ENCODE measurements around the gene GNAS.

GNAS gene

DNA sequence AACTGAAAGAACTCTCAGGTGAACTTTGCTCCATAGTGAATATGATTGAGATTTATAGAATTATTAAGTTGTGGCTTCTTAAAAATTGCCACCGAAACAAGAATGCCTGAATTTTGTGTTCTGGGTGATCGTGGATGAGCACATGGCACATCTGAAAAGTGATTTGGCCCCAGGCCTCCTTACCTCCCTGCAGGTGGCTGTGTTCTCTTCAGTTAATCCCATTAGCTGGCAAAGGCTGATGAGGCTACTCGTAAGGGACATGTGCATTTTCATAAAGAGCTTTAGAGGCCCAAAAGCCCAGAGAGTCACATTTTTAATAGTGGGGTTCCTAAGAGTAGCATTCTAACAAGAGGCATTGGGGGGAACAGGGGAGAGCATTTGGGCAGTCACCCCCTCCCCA, 22.6 kb downstream of the GNAS start:
- Histone ChIP-seq H3K4me3 (ENCODE audit: low read depth in 1 of 2, low read length in 2 of 2) (no peak overlapping the region), H3K27me3 (ENCODE audit: low read depth, low read length) (no peaks in the 10 kb centered on the region), H3K36me3 (ENCODE audit: control insufficient read depth in 1 of 2, insufficient read depth in 2 of 2, low read length in 2 of 2) (no peaks in the 10 kb centered on the region), H3K9me3 (ENCODE audit: control insufficient read depth in 1 of 2, low read length in 2 of 2) (no peaks in the 10 kb centered on the region), H3K4me1 (ENCODE audit: control insufficient read depth in 1 of 2, insufficient read depth in 2 of 2, low read length in 2 of 2) (no peaks in the 10 kb centered on the region), H3K27ac (ENCODE audit: low read length) (no peak overlapping the region)

DNA sequence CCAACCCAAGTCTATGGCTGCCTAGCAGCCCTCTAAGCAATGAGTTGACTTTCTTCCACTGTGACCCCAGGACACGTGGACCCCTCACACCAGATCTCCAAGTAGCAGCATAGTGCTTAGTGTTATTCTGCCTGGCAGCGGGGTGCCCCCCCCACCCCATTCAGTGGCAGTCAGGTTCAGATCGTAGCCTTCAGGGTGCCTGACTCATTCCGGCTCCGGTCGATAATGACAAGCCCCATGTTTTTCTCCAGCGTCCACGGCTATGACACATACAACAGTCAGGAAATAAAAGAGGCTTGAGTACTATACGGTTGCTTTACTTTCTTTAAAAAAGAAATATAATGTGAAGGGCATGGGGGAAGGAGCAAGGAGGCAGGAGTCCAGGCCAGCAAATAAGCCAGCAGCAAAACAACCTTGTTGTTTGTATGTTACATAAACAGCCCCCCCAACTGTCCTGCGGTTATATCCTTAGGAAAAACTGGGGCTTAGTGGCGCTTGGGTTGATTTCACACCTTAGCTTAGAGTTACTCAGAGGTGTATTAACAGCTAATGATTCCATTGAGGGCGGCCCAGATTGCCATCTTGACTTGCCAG, 23.1 kb downstream of the GNAS start:
- Histone ChIP-seq H3K4me3 (ENCODE audit: low read depth in 1 of 2, low read length in 2 of 2) (no peak overlapping the region), H3K36me3 (ENCODE audit: control insufficient read depth in 1 of 2, insufficient read depth in 2 of 2, low read length in 2 of 2) (no peaks in the 10 kb centered on the region), H3K27ac (ENCODE audit: low read length) (no peak overlapping the region), H3K4me1 (ENCODE audit: control insufficient read depth in 1 of 2, insufficient read depth in 2 of 2, low read length in 2 of 2) (no peaks in the 10 kb centered on the region), H3K27me3 (ENCODE audit: low read depth, low read length) (no peaks in the 10 kb centered on the region), H3K9me3 (ENCODE audit: control insufficient read depth in 1 of 2, low read length in 2 of 2) (no peaks in the 10 kb centered on the region)

DNA sequence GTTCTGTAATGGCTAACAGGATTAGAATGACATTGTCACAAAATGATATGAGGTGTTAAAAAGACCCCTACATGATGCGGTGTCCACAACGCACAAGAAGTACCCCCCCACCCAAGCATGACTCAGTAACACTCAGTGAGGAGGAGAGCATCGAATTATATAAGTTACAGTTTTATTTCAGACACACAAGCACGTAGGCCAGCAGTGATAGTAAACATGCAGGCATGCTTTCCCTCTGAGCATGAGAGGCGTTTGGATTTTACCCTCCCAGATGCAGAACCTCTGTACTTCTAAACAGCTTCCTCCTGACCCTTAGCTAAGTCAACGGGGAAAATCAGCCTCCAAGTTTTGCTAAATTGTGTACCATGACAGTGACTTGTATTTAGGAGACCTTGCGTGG, 23.9 kb downstream of the GNAS start:
- no peaks in the 10 kb centered on the region for H3K9me3 ChIP-seq (ENCODE audit: control insufficient read depth in 1 of 2, low read length in 2 of 2)
- no peaks in the 10 kb centered on the region for H3K27me3 ChIP-seq (ENCODE audit: low read depth, low read length)
- no peak overlapping the region for H3K27ac ChIP-seq (ENCODE audit: low read length)
- H3K36me3 ChIP-seq (ENCODE audit: control insufficient read depth in 1 of 2, insufficient read depth in 2 of 2, low read length in 2 of 2), result no peaks in the 10 kb centered on the region
- no peak overlapping the region for H3K4me3 ChIP-seq (ENCODE audit: low read depth in 1 of 2, low read length in 2 of 2)
- no peaks in the 10 kb centered on the region for H3K4me1 ChIP-seq (ENCODE audit: control insufficient read depth in 1 of 2, insufficient read depth in 2 of 2, low read length in 2 of 2)

DNA sequence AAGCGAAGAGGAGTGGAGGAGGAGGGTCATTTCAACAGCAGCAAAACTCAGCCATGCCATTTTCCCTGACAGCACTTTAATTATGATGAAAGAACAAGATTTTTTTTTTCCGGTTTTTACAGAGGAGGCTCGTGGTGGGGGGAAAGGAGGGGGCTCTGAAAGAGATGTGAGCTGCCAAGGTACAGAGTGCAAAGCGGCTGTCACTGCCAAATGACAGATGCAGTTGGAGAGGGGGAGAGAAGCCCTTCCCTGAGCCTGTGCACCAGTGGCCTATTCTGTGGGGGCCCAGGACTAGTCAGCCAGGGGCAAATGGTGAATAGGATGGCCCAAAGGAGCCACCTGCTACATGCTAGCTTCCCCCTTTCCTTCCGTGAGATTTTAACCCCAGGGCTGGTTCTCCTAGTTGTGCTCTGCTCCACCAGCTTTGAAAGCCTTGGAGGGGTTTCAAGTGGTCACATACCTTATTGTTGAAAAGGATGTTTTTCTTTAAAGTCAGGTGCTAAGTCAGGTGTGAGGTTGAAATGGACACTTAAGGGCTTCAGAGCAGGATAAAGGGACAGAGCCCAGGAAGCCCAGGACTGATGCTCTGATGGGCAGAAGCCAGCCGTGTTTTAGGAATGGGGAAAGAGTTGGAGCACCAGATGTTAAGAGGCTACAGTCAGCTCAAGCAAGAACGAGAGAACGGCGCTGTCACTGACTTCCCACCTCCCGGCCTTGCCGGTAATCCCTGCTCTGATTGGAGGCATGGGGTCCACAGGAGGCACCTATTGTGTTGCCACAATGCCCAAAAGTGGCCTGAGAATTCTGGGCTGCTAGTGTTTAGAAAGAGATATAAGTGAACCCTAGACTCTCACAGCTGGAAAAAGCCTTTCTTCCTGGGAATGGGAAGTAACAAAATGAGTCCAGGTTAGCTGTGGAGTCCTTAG, 24.8 kb downstream of the GNAS start:
- Histone ChIP-seq H3K4me3 (ENCODE audit: low read depth in 1 of 2, low read length in 2 of 2) (no peak overlapping the region), H3K9me3 (ENCODE audit: control insufficient read depth in 1 of 2, low read length in 2 of 2) (no peaks in the 10 kb centered on the region), H3K27me3 (ENCODE audit: low read depth, low read length) (no peaks in the 10 kb centered on the region), H3K4me1 (ENCODE audit: control insufficient read depth in 1 of 2, insufficient read depth in 2 of 2, low read length in 2 of 2) (no peaks in the 10 kb centered on the region), H3K36me3 (ENCODE audit: control insufficient read depth in 1 of 2, insufficient read depth in 2 of 2, low read length in 2 of 2) (no peaks in the 10 kb centered on the region), H3K27ac (ENCODE audit: low read length) (no peak overlapping the region)

DNA sequence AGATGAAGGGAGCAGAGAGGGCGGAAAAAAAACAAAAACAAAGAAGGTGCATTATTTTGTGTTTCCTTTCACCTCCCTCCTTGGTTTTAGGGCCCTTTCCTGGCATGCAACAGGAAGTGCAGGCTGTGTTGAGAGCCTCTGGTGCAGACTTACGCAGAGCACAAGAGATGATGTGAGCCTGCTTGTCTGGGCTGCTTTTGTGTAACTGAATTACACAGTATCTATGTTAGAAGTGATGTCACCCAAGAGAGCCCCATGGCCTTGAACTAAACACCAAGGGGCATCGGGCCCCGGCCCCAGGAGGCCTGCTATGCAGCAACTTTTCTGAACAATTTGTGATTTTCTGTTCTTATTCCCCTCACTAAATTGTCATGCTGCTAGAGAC, 25.5 kb downstream of the GNAS start:
- H3K27me3 ChIP-seq (ENCODE audit: low read depth, low read length), result no peaks in the 10 kb centered on the region
- H3K4me1 ChIP-seq (ENCODE audit: control insufficient read depth in 1 of 2, insufficient read depth in 2 of 2, low read length in 2 of 2), result no peaks in the 10 kb centered on the region
- H3K9me3 ChIP-seq (ENCODE audit: control insufficient read depth in 1 of 2, low read length in 2 of 2), result no peaks in the 10 kb centered on the region
- H3K36me3 ChIP-seq (ENCODE audit: control insufficient read depth in 1 of 2, insufficient read depth in 2 of 2, low read length in 2 of 2), result no peaks in the 10 kb centered on the region
- no peak overlapping the region for H3K4me3 ChIP-seq (ENCODE audit: low read depth in 1 of 2, low read length in 2 of 2)
- no peak overlapping the region for H3K27ac ChIP-seq (ENCODE audit: low read length)

DNA sequence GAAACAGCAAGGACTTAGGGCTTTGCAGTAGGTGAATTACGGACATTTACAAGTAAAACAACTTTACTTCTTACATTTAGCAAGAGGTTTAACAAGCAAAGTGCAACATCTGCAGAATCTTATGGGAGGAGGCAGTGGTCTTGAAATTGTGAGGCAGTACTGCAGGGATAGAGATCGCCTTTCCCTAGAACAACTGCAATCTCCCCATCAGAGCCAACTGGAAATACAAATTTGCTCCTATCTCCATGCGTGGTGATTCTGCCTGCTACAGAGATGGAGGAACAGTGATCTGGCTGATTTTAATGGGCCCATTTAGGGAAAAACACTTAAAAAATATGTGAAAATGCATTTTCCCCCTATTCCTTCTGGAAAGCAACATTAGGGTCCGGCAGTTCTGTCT, 25.9 kb downstream of the GNAS start:
- H3K4me1 ChIP-seq (ENCODE audit: control insufficient read depth in 1 of 2, insufficient read depth in 2 of 2, low read length in 2 of 2), result no peaks in the 10 kb centered on the region
- no peaks in the 10 kb centered on the region for H3K9me3 ChIP-seq (ENCODE audit: control insufficient read depth in 1 of 2, low read length in 2 of 2)
- H3K27ac ChIP-seq (ENCODE audit: low read length), result no peak overlapping the region
- H3K36me3 ChIP-seq (ENCODE audit: control insufficient read depth in 1 of 2, insufficient read depth in 2 of 2, low read length in 2 of 2), result no peaks in the 10 kb centered on the region
- H3K4me3 ChIP-seq (ENCODE audit: low read depth in 1 of 2, low read length in 2 of 2), result no peak overlapping the region
- no peaks in the 10 kb centered on the region for H3K27me3 ChIP-seq (ENCODE audit: low read depth, low read length)

DNA sequence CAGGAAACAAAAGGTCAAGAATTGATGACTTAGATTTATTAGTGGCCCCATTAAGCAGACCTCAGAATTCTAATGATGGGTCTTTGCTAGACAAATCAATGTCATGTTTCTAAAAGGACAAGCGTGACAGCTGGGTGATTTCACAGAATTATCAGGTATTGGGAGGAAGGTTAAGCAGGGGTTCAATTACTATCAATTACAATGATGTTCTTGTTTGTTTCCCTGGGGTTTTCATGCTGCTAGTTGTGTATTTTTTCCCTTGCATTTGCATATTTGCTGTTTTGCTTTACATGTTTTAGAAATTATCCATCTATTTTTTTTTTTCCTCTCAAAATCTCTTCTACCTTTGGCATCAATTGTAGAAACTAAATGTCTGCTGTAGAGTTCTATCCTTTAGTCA, 27.9 kb downstream of the GNAS start:
- Histone ChIP-seq H3K27ac (ENCODE audit: low read length) (no peak overlapping the region), H3K4me1 (ENCODE audit: control insufficient read depth in 1 of 2, insufficient read depth in 2 of 2, low read length in 2 of 2) (no peaks in the 10 kb centered on the region), H3K27me3 (ENCODE audit: low read depth, low read length) (no peaks in the 10 kb centered on the region), H3K9me3 (ENCODE audit: control insufficient read depth in 1 of 2, low read length in 2 of 2) (peaks cover 0 to 3% of the 10 kb centered on the region in 2 donors), H3K36me3 (ENCODE audit: control insufficient read depth in 1 of 2, insufficient read depth in 2 of 2, low read length in 2 of 2) (no peaks in the 10 kb centered on the region), H3K4me3 (ENCODE audit: low read depth in 1 of 2, low read length in 2 of 2) (no peak overlapping the region)

DNA sequence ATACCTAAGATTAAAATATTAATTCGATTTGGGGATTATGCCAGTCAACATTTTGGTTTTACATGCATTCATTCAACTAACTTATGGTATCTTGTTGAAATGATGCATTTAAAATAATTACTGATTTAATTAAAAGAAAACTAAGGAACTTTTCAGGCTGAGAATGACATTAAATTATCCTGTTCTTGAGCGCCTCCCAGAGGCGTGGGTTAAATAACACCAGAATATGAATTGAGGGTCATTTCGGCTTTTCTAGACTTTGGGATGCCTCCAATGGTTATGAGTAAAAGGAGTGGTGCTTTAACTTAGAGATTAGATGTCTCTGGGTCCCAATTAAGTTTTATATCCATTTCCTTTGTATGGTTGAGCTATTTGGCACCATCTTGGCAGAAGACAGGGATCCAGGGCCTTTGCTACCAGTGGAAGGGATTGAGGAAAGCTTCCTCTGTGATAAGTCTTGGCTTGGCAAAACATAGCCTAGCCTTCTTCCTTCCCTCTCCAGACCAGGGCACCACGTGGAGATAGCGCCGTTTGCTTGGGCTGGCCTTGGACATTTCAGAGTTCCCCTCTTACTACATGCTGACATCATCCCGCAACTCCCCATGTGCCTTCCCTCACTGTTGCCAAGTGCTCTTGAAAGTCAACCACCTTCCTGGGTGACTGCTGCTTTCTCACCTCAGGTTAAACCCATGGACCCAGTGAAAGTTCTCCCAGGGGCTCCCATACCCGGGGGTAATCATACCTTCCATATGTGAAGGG, 28.7 kb downstream of the GNAS start:
- H3K27ac ChIP-seq (ENCODE audit: low read length), result no peak overlapping the region
- no peaks in the 10 kb centered on the region for H3K4me1 ChIP-seq (ENCODE audit: control insufficient read depth in 1 of 2, insufficient read depth in 2 of 2, low read length in 2 of 2)
- peaks cover 0 to 3% of the 10 kb centered on the region in 2 donors for H3K9me3 ChIP-seq (ENCODE audit: control insufficient read depth in 1 of 2, low read length in 2 of 2)

DNA sequence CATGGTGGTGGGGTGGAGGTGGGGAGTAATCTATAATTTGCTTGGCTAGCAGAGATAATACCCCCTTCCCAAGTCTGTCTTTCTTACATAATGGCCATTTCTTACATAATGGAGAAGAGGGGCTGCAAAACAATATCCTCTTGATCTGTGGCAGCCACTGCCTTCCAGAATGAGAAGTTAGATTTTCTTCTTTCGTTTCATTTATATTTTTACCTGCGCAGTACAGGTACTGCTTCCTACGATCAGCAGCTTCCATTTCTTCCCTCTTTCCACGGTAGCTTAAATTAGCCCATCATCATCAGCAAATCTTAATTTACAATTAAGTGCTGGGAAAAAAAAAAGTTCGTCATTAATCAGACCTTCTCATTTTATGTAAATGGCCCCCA, 30.2 kb downstream of the GNAS start:
- Histone ChIP-seq H3K4me1 (ENCODE audit: control insufficient read depth in 1 of 2, insufficient read depth in 2 of 2, low read length in 2 of 2) (peaks cover 0 to 3% of the 10 kb centered on the region in 2 donors), H3K4me3 (ENCODE audit: low read depth in 1 of 2, low read length in 2 of 2) (no peak overlapping the region), H3K9me3 (ENCODE audit: control insufficient read depth in 1 of 2, low read length in 2 of 2) (peaks cover 0 to 3% of the 10 kb centered on the region in 2 donors), H3K27me3 (ENCODE audit: low read depth, low read length) (no peaks in the 10 kb centered on the region), H3K27ac (ENCODE audit: low read length) (no peak overlapping the region), H3K36me3 (ENCODE audit: control insufficient read depth in 1 of 2, insufficient read depth in 2 of 2, low read length in 2 of 2) (no peaks in the 10 kb centered on the region)

More for the DNA sequence above, 28.7 kb downstream of the GNAS start:
- no peaks in the 10 kb centered on the region for H3K36me3 ChIP-seq (ENCODE audit: control insufficient read depth in 1 of 2, insufficient read depth in 2 of 2, low read length in 2 of 2)
- H3K27me3 ChIP-seq (ENCODE audit: low read depth, low read length), result no peaks in the 10 kb centered on the region
- H3K4me3 ChIP-seq (ENCODE audit: low read depth in 1 of 2, low read length in 2 of 2), result no peak overlapping the region

DNA sequence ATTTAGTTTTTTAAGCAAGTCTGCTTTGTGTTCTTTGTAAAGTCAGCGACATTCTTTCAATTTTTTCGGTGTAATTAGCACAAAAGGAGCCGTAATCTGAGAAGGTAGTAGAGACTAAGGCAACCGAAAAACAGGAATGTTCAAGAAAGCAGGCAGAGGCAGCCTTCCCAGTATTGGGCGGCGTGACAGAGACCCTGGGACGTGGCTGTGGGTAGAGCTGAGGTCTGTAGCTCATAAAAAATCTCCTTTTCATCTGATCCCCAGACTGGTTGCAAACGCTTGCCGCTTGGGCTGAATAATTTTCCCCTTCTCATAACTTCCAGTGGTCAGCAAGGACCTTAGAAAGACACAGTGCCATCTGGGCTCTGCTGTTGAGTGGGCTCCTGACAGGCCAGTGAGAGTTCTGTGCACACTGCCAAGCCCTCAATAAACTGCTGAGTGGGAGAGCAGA, 30.8 kb downstream of the GNAS start:
- no peaks in the 10 kb centered on the region for H3K27me3 ChIP-seq (ENCODE audit: low read depth, low read length)
- no peaks in the 10 kb centered on the region for H3K36me3 ChIP-seq (ENCODE audit: control insufficient read depth in 1 of 2, insufficient read depth in 2 of 2, low read length in 2 of 2)
- H3K27ac ChIP-seq (ENCODE audit: low read length), result no peak overlapping the region

DNA sequence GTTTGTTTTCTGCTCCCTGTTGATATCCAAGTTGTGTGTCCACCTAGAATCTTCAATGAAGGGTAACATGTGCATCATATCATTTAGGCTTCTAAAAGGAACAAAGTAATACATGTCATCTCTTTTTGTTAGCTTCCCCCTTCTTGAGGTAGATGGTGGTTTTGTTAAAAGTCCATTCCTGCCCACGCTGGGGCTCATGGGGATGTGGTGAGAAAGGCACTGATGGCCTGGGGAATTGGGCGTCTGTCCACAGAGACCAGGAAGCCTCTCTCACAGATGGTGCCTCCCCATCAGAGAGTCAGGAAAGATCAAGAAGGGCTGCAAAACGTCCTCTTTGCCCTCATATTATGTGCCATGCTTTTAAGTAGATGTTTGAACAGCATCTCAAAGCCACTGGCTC, 32.5 kb downstream of the GNAS start:
- Histone ChIP-seq H3K27ac (ENCODE audit: low read length) (no peak overlapping the region), H3K9me3 (ENCODE audit: control insufficient read depth in 1 of 2, low read length in 2 of 2) (peaks cover 0 to 3% of the 10 kb centered on the region in 2 donors), H3K4me3 (ENCODE audit: low read depth in 1 of 2, low read length in 2 of 2) (no peak overlapping the region), H3K36me3 (ENCODE audit: control insufficient read depth in 1 of 2, insufficient read depth in 2 of 2, low read length in 2 of 2) (no peaks in the 10 kb centered on the region), H3K4me1 (ENCODE audit: control insufficient read depth in 1 of 2, insufficient read depth in 2 of 2, low read length in 2 of 2) (peaks cover 0 to 8% of the 10 kb centered on the region in 2 donors), H3K27me3 (ENCODE audit: low read depth, low read length) (no peaks in the 10 kb centered on the region)

More for the DNA sequence above, 30.8 kb downstream of the GNAS start:
- Histone ChIP-seq H3K9me3 (ENCODE audit: control insufficient read depth in 1 of 2, low read length in 2 of 2) (peaks cover 0 to 3% of the 10 kb centered on the region in 2 donors), H3K4me3 (ENCODE audit: low read depth in 1 of 2, low read length in 2 of 2) (no peak overlapping the region), H3K4me1 (ENCODE audit: control insufficient read depth in 1 of 2, insufficient read depth in 2 of 2, low read length in 2 of 2) (peaks cover 0 to 8% of the 10 kb centered on the region in 2 donors)

Data from muscle layer of duodenum (tissue), 2 donors.